Fibroblast of lung (primary cell): Measurements from ENCODE around the gene TENM4. TPM values are rescaled to one million over a fixed set of nuclear protein-coding genes. Genes with fewer than 3 reads are reported as not detected.
A peak's percentile ranks its signal among the peaks of the same experiment; 100 is the strongest.

Experiments used
- DNase-seq, 2 donors: peaks; one replicate each; pipeline versions ENCODE4 v3.0.0 to v3.0.0-alpha.2; 2010; ENCODE audit warnings: low read depth in 2 of 2
- H2AFZ ChIP-seq: 2 replicates; pipeline ENCODE4 v1.5.1; 2012; ENCODE audit warnings: low read length, control low read depth, inconsistent platforms
- H3K27ac ChIP-seq: 2 replicates; pipeline ENCODE4 v1.5.1; 2011; ENCODE audit warnings: low read length, control low read depth; ENCODE audit not compliant: insufficient read depth
- H3K27me3 ChIP-seq: 2 replicates; pipeline ENCODE4 v1.5.1; 2011; ENCODE audit warnings: mild to moderate bottlenecking, low read length; ENCODE audit not compliant: control insufficient read depth, insufficient read depth
- H3K36me3 ChIP-seq: 2 replicates; pipeline ENCODE4 v1.5.1; 2011; ENCODE audit warnings: low read length; ENCODE audit not compliant: control insufficient read depth, insufficient read depth
- H3K4me1 ChIP-seq: 2 replicates; pipeline ENCODE4 v1.5.1; 2011; ENCODE audit warnings: low read length; ENCODE audit not compliant: control insufficient read depth, insufficient read depth; ENCODE audit errors: extremely low read depth
- H3K4me2 ChIP-seq: 2 replicates; pipeline ENCODE4 v1.5.1; 2011; ENCODE audit warnings: low read length, control low read depth; ENCODE audit not compliant: insufficient read depth; ENCODE audit errors: extremely low read depth
- H3K4me3 ChIP-seq, 4 experiments: fragments of 200-600 bp in 1 of 4; sonication (generic) in 1 of 4; replicated peaks in 1 of 4; 2 replicates each; pipeline ENCODE4 v1.5.1; 2011 to 2016; ENCODE audit warnings: low read length in 4 of 4, low read depth in 3 of 4, mild to moderate bottlenecking in 3 of 4, control low read depth in 2 of 4, inconsistent platforms in 1 of 4, mixed read lengths in 1 of 4; ENCODE audit not compliant: insufficient read depth in 1 of 4; ENCODE audit errors: control extremely low read depth in 1 of 4
- H3K79me2 ChIP-seq: 2 replicates; pipeline ENCODE4 v1.5.1; 2012; ENCODE audit warnings: mild to moderate bottlenecking, low read length, inconsistent platforms; ENCODE audit not compliant: control insufficient read depth, insufficient read depth
- H3K9ac ChIP-seq: 2 replicates; pipeline ENCODE4 v1.5.1; 2011; ENCODE audit warnings: mild to moderate bottlenecking, low read length, control low read depth; ENCODE audit not compliant: insufficient read depth
- H3K9me3 ChIP-seq: 2 replicates; pipeline ENCODE4 v1.5.1; 2012; ENCODE audit warnings: low read depth, low read length; ENCODE audit not compliant: control insufficient read depth, insufficient read depth
- H4K20me1 ChIP-seq: 2 replicates; pipeline ENCODE4 v1.5.1; 2011; ENCODE audit warnings: low read length; ENCODE audit not compliant: control insufficient read depth, insufficient read depth; ENCODE audit errors: extremely low read depth
- EZH2 ChIP-seq: IDR thresholded peaks from 2 replicates; pipeline ENCODE4 v1.5.1; 2012; ENCODE audit warnings: low read length, control low read depth, mild to moderate bottlenecking; ENCODE audit errors: missing control alignments
- polyA plus RNA-seq, 2 donors: library from polyadenylated mRNA; depleted of rRNA in 1 of 2; stranded (reverse) in 1 of 2; unstranded in 1 of 2; fragments of >200 nt; gene quantifications; 2 replicates each; pipeline ENCODE4 v1.2.1, GENCODE V29; 2011 to 2012; ENCODE audit warnings: missing spikeins in 1 of 2
- total RNA-seq: library from RNA; depleted of rRNA; stranded (reverse); fragments of >200 nt; gene quantifications from 2 replicates; pipeline ENCODE4 v1.2.1, GENCODE V29; 2014
- TF ChIP-seq, protein P1 (sequence below), 2 donors: IDR thresholded peaks in 1 of 2; conservative IDR thresholded peaks in 1 of 2; 1 replicate in 1 of 2; 2 replicates in 1 of 2; pipeline ENCODE4 v1.5.1; 2011 to 2012; ENCODE audit warnings: low read length in 2 of 2, control low read depth in 1 of 2, inconsistent platforms in 1 of 2, low read depth in 1 of 2, mild to moderate bottlenecking in 1 of 2

Gene TENM4
- total and polyA plus RNA-seq, 2 donors (not counting 1 experiment from before 2014, with no cell fraction given): 4.6 to 48.4 TPM

- no peaks in the 10 kb centered on the region for H3K9me3 ChIP-seq
- no peak overlapping the region for H3K27ac ChIP-seq
- no peak for TF ChIP-seq EZH2
- TF ChIP-seq, protein P1, sequence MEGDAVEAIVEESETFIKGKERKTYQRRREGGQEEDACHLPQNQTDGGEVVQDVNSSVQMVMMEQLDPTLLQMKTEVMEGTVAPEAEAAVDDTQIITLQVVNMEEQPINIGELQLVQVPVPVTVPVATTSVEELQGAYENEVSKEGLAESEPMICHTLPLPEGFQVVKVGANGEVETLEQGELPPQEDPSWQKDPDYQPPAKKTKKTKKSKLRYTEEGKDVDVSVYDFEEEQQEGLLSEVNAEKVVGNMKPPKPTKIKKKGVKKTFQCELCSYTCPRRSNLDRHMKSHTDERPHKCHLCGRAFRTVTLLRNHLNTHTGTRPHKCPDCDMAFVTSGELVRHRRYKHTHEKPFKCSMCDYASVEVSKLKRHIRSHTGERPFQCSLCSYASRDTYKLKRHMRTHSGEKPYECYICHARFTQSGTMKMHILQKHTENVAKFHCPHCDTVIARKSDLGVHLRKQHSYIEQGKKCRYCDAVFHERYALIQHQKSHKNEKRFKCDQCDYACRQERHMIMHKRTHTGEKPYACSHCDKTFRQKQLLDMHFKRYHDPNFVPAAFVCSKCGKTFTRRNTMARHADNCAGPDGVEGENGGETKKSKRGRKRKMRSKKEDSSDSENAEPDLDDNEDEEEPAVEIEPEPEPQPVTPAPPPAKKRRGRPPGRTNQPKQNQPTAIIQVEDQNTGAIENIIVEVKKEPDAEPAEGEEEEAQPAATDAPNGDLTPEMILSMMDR (conservative IDR thresholded peaks at IDR 0.05 in 1 of 2, IDR thresholded peaks at IDR 0.05 in 1 of 2; ENCODE audit: low read depth in 1 of 2, low read length in 2 of 2): no peak
- H3K4me1 ChIP-seq: no peaks in the 10 kb centered on the region
- DNase-seq: no peak
- no peaks in the 10 kb centered on the region for H3K36me3 ChIP-seq
- no peaks in the 10 kb centered on the region for H3K27me3 ChIP-seq
- H4K20me1 ChIP-seq: no peaks in the 10 kb centered on the region
- no peak overlapping the region for H2AFZ ChIP-seq
- H3K79me2 ChIP-seq: no peaks in the 10 kb centered on the region
- no peak overlapping the region for H3K4me2 ChIP-seq
- no peak overlapping the region for H3K4me3 ChIP-seq
- H3K9ac ChIP-seq: no peak overlapping the region
These were observed 228.1 kb downstream of the TENM4 start for GRCh38 chr11:79212741-79213190.

GRCh38 chr11:79209540-79210266 lies 231.1 kb downstream of the TENM4 start:
- Histone ChIP-seq H3K36me3 (no peaks in the 10 kb centered on the region), H3K4me3 (no peak overlapping the region), H4K20me1 (no peaks in the 10 kb centered on the region), H3K9me3 (no peaks in the 10 kb centered on the region), H2AFZ (no peak overlapping the region), H3K79me2 (no peaks in the 10 kb centered on the region), H3K4me1 (no peaks in the 10 kb centered on the region), H3K4me2 (no peak overlapping the region), H3K27me3 (no peaks in the 10 kb centered on the region), H3K27ac (no peak overlapping the region), H3K9ac (no peak overlapping the region)
- TF ChIP-seq, protein P1 (conservative IDR thresholded peaks at IDR 0.05 in 1 of 2, IDR thresholded peaks at IDR 0.05 in 1 of 2; ENCODE audit: low read depth in 1 of 2, low read length in 2 of 2): no peak
- no peak for TF ChIP-seq EZH2
- DNase-seq: peak in 1 of 2 donors; percentile 15

GRCh38 chr11:79208126-79208525 lies 232.7 kb downstream of the TENM4 start:
- H3K4me3 ChIP-seq: no peak overlapping the region
- no peak for TF ChIP-seq EZH2
- TF ChIP-seq, protein P1 (conservative IDR thresholded peaks at IDR 0.05 in 1 of 2, IDR thresholded peaks at IDR 0.05 in 1 of 2; ENCODE audit: low read depth in 1 of 2, low read length in 2 of 2): no peak
- no peaks in the 10 kb centered on the region for H3K27me3 ChIP-seq
- H3K9me3 ChIP-seq: no peaks in the 10 kb centered on the region
- H3K4me2 ChIP-seq: no peak overlapping the region
- no peaks in the 10 kb centered on the region for H3K79me2 ChIP-seq
- DNase-seq: no peak
- no peaks in the 10 kb centered on the region for H4K20me1 ChIP-seq
- no peak overlapping the region for H3K27ac ChIP-seq
- no peak overlapping the region for H2AFZ ChIP-seq
- H3K4me1 ChIP-seq: no peaks in the 10 kb centered on the region
- H3K36me3 ChIP-seq: no peaks in the 10 kb centered on the region
- H3K9ac ChIP-seq: no peak overlapping the region
